Sigmoid colon (tissue), 7 donors: ENCODE measurements around the gene LHFPL5. TPM values are rescaled to one million over a fixed set of nuclear protein-coding genes. Genes with fewer than 3 reads are reported as not detected.

Experiments used
- DNase-seq: peaks from one replicate; pipeline ENCODE4 v3.0.0-alpha.2; 2019
- H3K27ac ChIP-seq, 4 donors: fragments of 200-600 bp; sonication (generic); one replicate each; pipeline ENCODE4 v1.5.1; 2016 to 2019; ENCODE audit warnings: mild to moderate bottlenecking in 1 of 4
- H3K27me3 ChIP-seq, 3 donors: fragments of 200-600 bp; sonication (generic); one replicate each; pipeline ENCODE4 v1.5.1; 2019; ENCODE audit warnings: mild to moderate bottlenecking in 1 of 3
- H3K36me3 ChIP-seq, 4 donors: fragments of 200-600 bp; sonication (generic); one replicate each; pipeline ENCODE4 v1.5.1; 2016 to 2019
- H3K4me1 ChIP-seq, 4 donors: fragments of 200-600 bp; sonication (generic); one replicate each; pipeline ENCODE4 v1.5.1; 2017 to 2019
- H3K4me3 ChIP-seq, 4 donors: fragments of 200-600 bp; sonication (generic); one replicate each; pipeline ENCODE4 v1.5.1; 2017 to 2019; ENCODE audit warnings: mild to moderate bottlenecking in 2 of 4, moderate library complexity in 1 of 4
- H3K9me3 ChIP-seq, 4 donors: fragments of 200-600 bp in 3 of 4; sonication (generic) in 3 of 4; one replicate each; pipeline versions ENCODE4 v1.5.1 to v1.6.1; 2013 to 2019
- CTCF ChIP-seq, 4 experiments: fragments of 450-650 bp in 3 of 4; fragments of 200-600 bp in 1 of 4; IDR thresholded peaks; one replicate each; pipeline ENCODE4 v1.5.1; 2016 to 2019; ENCODE audit warnings: antibody characterized with exemption in 4 of 4, mild to moderate bottlenecking in 3 of 4, moderate library complexity in 2 of 4
- EP300 ChIP-seq, 4 donors: sonication (generic); formaldehyde crosslinking; IDR thresholded peaks; one replicate each; pipeline ENCODE4 v1.6.1; 2017; ENCODE audit warnings: antibody characterized with exemption in 4 of 4
- POLR2A ChIP-seq, 2 donors: fragments of 450-650 bp; IDR thresholded peaks; one replicate each; pipeline ENCODE4 v1.6.1; 2016; ENCODE audit warnings: antibody characterized with exemption in 2 of 2, mild to moderate bottlenecking in 2 of 2, moderate library complexity in 2 of 2
- POLR2AphosphoS5 ChIP-seq, 4 donors: sonication (generic); formaldehyde crosslinking; IDR thresholded peaks; one replicate each; pipeline ENCODE4 v1.6.1; 2017; ENCODE audit warnings: antibody characterized with exemption in 4 of 4
- WGBS, 2 donors: extraction: QIAGEN DNeasy Blood & Tissue Kit; methylation state at CpG; one replicate each; pipeline ENCODE4 v1.1.7; 2013; 5-methylcytosine and 5-hydroxymethylcytosine counted together
- intact Hi-C: fragments of 100-400 bp; cut with DNase I; formaldehyde crosslinking; loops from one replicate; pipeline ENCODE4 v1.15.1; 2023
- polyA plus RNA-seq, 3 donors: library from polyadenylated mRNA; stranded (reverse); fragments of 200-250 nt; gene quantifications; one replicate each; pipeline ENCODE4 v1.2.3, GENCODE V29; 2013
- total RNA-seq, 4 donors: library from RNA; depleted of rRNA; stranded (reverse); fragments of >200 nt; gene quantifications; one replicate each; pipeline ENCODE4 v1.1.0, GENCODE V29; 2016
- donor health status: healthy with polysubstance abuse.
- donor health status: Bipolar disorder and iron deficiency.
- donor health status: healthy.

The LHFPL5 gene
- total and polyA plus RNA-seq, 7 donors: 0.12 to 0.46 (median 0.27) TPM; not detected in 4

- TF ChIP-seq POLR2A (IDR thresholded peaks at IDR 0.05) (no peak), CTCF (IDR thresholded peaks at IDR 0.05) (no peak), EP300 (IDR thresholded peaks at IDR 0.05) (no peak), POLR2AphosphoS5 (IDR thresholded peaks at IDR 0.05) (no peak)
- no peak for DNase-seq
- 89 to 92% methylated on average over 11 of the region's 11 CpGs for WGBS, 2 donors
- intact Hi-C loops: no loop called here
- Histone ChIP-seq H3K36me3 (no peaks in the 10 kb centered on the region), H3K9me3 (no peaks in the 10 kb centered on the region), H3K4me1 (no peaks in the 10 kb centered on the region), H3K27me3 (peaks cover 0 to 12% (median 0%) of the 10 kb centered on the region in 3 donors), H3K27ac (no peak overlapping the region), H3K4me3 (no peak overlapping the region)
Measured at GRCh38 chr6:35795453-35796071, 9.6 kb upstream of the LHFPL5 start.

- Histone ChIP-seq H3K4me1 (no peaks in the 10 kb centered on the region), H3K9me3 (no peaks in the 10 kb centered on the region), H3K4me3 (no peak overlapping the region), H3K36me3 (no peaks in the 10 kb centered on the region), H3K27me3 (peaks cover 0 to 12% (median 0%) of the 10 kb centered on the region in 3 donors), H3K27ac (no peak overlapping the region)
- no peak for TF ChIP-seq EP300 (IDR thresholded peaks at IDR 0.05)
- no peak for TF ChIP-seq POLR2AphosphoS5 (IDR thresholded peaks at IDR 0.05)
- no peak for TF ChIP-seq POLR2A (IDR thresholded peaks at IDR 0.05)
- no peak for TF ChIP-seq CTCF (IDR thresholded peaks at IDR 0.05)
- WGBS, 2 donors: 85 to 91% methylated on average over 4 of the region's 4 CpGs
- intact Hi-C loops: no loop called here
- no peak for DNase-seq
Measured at GRCh38 chr6:35796236-35796635, 8.9 kb upstream of the LHFPL5 start.

- no peaks in the 10 kb centered on the region for H3K9me3 ChIP-seq
- H3K27me3 ChIP-seq: peaks cover 0 to 12% (median 0%) of the 10 kb centered on the region in 3 donors
- intact Hi-C loops: no loop called here
- no peaks in the 10 kb centered on the region for H3K36me3 ChIP-seq
- no peak overlapping the region for H3K27ac ChIP-seq
- WGBS, 2 donors: 88 to 89% methylated on average over 8 of the region's 8 CpGs
- H3K4me1 ChIP-seq: no peaks in the 10 kb centered on the region
- DNase-seq: no peak
- no peak overlapping the region for H3K4me3 ChIP-seq
- TF ChIP-seq POLR2AphosphoS5 (IDR thresholded peaks at IDR 0.05) (no peak), CTCF (IDR thresholded peaks at IDR 0.05) (no peak), POLR2A (IDR thresholded peaks at IDR 0.05) (no peak), EP300 (IDR thresholded peaks at IDR 0.05) (no peak)
Measured at GRCh38 chr6:35797837-35798526, 7.2 kb upstream of the LHFPL5 start.

- Histone ChIP-seq H3K4me1 (no peaks in the 10 kb centered on the region), H3K4me3 (no peak overlapping the region), H3K36me3 (no peaks in the 10 kb centered on the region), H3K27ac (no peak overlapping the region), H3K27me3 (peaks cover 0 to 10% (median 0%) of the 10 kb centered on the region in 3 donors), H3K9me3 (no peaks in the 10 kb centered on the region)
- intact Hi-C loops: no loop called here
- WGBS, 2 donors: 74 to 84% methylated on average over 5 of the region's 5 CpGs
- TF ChIP-seq CTCF (IDR thresholded peaks at IDR 0.05) (no peak), POLR2AphosphoS5 (IDR thresholded peaks at IDR 0.05) (no peak), EP300 (IDR thresholded peaks at IDR 0.05) (no peak), POLR2A (IDR thresholded peaks at IDR 0.05) (no peak)
- no peak for DNase-seq
Measured at GRCh38 chr6:35798706-35799105, 6.4 kb upstream of the LHFPL5 start.
